Measurements from ENCODE around the gene SMOC2. TPM values are rescaled to one million over a fixed set of nuclear protein-coding genes. Genes with fewer than 3 reads are reported as not detected.

Gene SMOC2
- polyA plus RNA-seq, 3 donors, result not detected

- Mint-ChIP-seq H3K27me3 (ENCODE audit: low read depth in 3 of 3) (peaks cover 0 to 3% (median 3%) of the 10 kb centered on the region in 3 donors), H3K4me3 (no peak overlapping the region), H3K9me3 (peaks cover 6 to 18% (median 11%) of the 10 kb centered on the region in 7 donors), H3K27ac (no peak overlapping the region), H3K4me1 (no peaks in the 10 kb centered on the region), H3K36me3 (no peaks in the 10 kb centered on the region)
- WGBS (ENCODE audit: insufficient coverage), result 92% methylated on average over 20 of the region's 20 CpGs
- Histone ChIP-seq H3K4me3 (replicated peaks in 1 of 3; ENCODE audit: low read depth in 2 of 3, low read length in 3 of 3) (no peak overlapping the region), H3K9ac (ENCODE audit: insufficient read depth, low read length, poor library complexity, severe bottlenecking) (no peak overlapping the region), H4K20me1 (ENCODE audit: insufficient read depth, low read length) (no peaks in the 10 kb centered on the region), H3K27ac (ENCODE audit: low read depth in 1 of 2, low read length in 2 of 2) (no peak overlapping the region), H2AFZ (ENCODE audit: insufficient read depth, low read depth, low read length, poor library complexity, severe bottlenecking) (no peak overlapping the region), H3K36me3 (replicated peaks in 1 of 2; ENCODE audit: control insufficient read depth in 1 of 2, insufficient read depth in 2 of 2, low read length in 2 of 2) (no peaks in the 10 kb centered on the region), H3K9me3 (replicated peaks in 1 of 2; ENCODE audit: control insufficient read depth in 1 of 2, insufficient read depth in 1 of 2, low read length in 2 of 2) (peaks cover 14 to 36% of the 10 kb centered on the region in 2 donors), H3K79me2 (ENCODE audit: insufficient read depth, low read length) (no peaks in the 10 kb centered on the region), H3K4me2 (replicated peaks; ENCODE audit: extremely low read depth, low read length, poor library complexity, severe bottlenecking) (no peak overlapping the region), H3K4me1 (ENCODE audit: control insufficient read depth in 1 of 2, insufficient read depth in 2 of 2, low read length in 2 of 2) (no peaks in the 10 kb centered on the region), H3K27me3 (ENCODE audit: control insufficient read depth in 2 of 2, insufficient read depth in 2 of 2, low read length in 2 of 2) (no peaks in the 10 kb centered on the region)
- TF ChIP-seq CTCF (IDR thresholded peaks at IDR 0.05), result no peak
- intact Hi-C loops (cut with micrococcal nuclease), result no loop called here
- no peak for DNase-seq
These were observed 117.7 kb downstream of the SMOC2 start for GRCh38 chr6:168558686-168559085.

GRCh38 chr6:168559574-168560098 lies 118.7 kb downstream of the SMOC2 start:
- Histone ChIP-seq H3K4me3 (replicated peaks in 1 of 3; ENCODE audit: low read depth in 2 of 3, low read length in 3 of 3) (no peak overlapping the region), H4K20me1 (ENCODE audit: insufficient read depth, low read length) (no peaks in the 10 kb centered on the region), H3K4me1 (ENCODE audit: control insufficient read depth in 1 of 2, insufficient read depth in 2 of 2, low read length in 2 of 2) (no peaks in the 10 kb centered on the region), H3K9me3 (replicated peaks in 1 of 2; ENCODE audit: control insufficient read depth in 1 of 2, insufficient read depth in 1 of 2, low read length in 2 of 2) (peaks cover 14 to 31% of the 10 kb centered on the region in 2 donors), H3K36me3 (replicated peaks in 1 of 2; ENCODE audit: control insufficient read depth in 1 of 2, insufficient read depth in 2 of 2, low read length in 2 of 2) (no peaks in the 10 kb centered on the region), H3K79me2 (ENCODE audit: insufficient read depth, low read length) (no peaks in the 10 kb centered on the region), H3K27ac (ENCODE audit: low read depth in 1 of 2, low read length in 2 of 2) (no peak overlapping the region), H2AFZ (ENCODE audit: insufficient read depth, low read depth, low read length, poor library complexity, severe bottlenecking) (no peak overlapping the region), H3K9ac (ENCODE audit: insufficient read depth, low read length, poor library complexity, severe bottlenecking) (no peak overlapping the region), H3K27me3 (ENCODE audit: control insufficient read depth in 2 of 2, insufficient read depth in 2 of 2, low read length in 2 of 2) (no peaks in the 10 kb centered on the region), H3K4me2 (replicated peaks; ENCODE audit: extremely low read depth, low read length, poor library complexity, severe bottlenecking) (no peak overlapping the region)
- intact Hi-C loops (cut with micrococcal nuclease), result no loop called here
- Mint-ChIP-seq H3K36me3 (no peaks in the 10 kb centered on the region), H3K27ac (no peak overlapping the region), H3K4me1 (no peaks in the 10 kb centered on the region), H3K9me3 (peaks cover 6 to 14% (median 11%) of the 10 kb centered on the region in 7 donors), H3K4me3 (no peak overlapping the region), H3K27me3 (ENCODE audit: low read depth in 3 of 3) (peaks cover 0 to 3% (median 3%) of the 10 kb centered on the region in 3 donors)
- TF ChIP-seq CTCF (IDR thresholded peaks at IDR 0.05), result no peak
- no peak for DNase-seq
- 90% methylated on average over 5 of the region's 6 CpGs for WGBS (ENCODE audit: insufficient coverage)

Measured in CD14-positive monocyte (primary cell).